ENCODE data around the gene WDR19.

DNA sequence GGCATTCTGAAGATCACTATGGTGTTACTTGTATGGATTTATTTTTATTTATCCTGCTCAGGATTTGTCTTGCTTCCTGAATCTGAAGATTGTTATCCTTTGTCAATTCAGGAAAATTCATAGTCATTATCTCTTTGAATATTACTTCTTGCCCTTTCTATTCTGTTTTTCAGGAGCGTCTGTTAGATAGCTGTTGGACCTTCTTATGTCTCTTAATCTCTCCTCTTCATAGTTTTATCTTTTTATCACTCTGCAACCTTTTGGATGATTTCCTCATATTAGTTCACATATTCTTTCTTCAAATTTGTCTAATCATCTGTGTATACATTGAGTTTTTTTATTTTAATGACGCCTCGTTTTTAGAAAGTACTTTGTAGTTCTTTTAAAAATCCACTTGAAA is 19.6 kb downstream of the WDR19 start:
- TF ChIP-seq, protein P1, sequence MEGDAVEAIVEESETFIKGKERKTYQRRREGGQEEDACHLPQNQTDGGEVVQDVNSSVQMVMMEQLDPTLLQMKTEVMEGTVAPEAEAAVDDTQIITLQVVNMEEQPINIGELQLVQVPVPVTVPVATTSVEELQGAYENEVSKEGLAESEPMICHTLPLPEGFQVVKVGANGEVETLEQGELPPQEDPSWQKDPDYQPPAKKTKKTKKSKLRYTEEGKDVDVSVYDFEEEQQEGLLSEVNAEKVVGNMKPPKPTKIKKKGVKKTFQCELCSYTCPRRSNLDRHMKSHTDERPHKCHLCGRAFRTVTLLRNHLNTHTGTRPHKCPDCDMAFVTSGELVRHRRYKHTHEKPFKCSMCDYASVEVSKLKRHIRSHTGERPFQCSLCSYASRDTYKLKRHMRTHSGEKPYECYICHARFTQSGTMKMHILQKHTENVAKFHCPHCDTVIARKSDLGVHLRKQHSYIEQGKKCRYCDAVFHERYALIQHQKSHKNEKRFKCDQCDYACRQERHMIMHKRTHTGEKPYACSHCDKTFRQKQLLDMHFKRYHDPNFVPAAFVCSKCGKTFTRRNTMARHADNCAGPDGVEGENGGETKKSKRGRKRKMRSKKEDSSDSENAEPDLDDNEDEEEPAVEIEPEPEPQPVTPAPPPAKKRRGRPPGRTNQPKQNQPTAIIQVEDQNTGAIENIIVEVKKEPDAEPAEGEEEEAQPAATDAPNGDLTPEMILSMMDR (IDR thresholded peaks at IDR 0.05) = no peak
- TF ChIP-seq POLR2A (IDR thresholded peaks at IDR 0.05) = no peak

All from gastroesophageal sphincter (tissue), 3 donors.